ENCODE results near the gene SUSD1. TPM values are rescaled to one million over a fixed set of nuclear protein-coding genes. Genes with fewer than 3 reads are reported as not detected.
A peak's percentile ranks its signal among the peaks of the same experiment; 100 is the strongest.
"Not testable (repeated sequence)": the region's sequence is repeated elsewhere in the genome, so short reads cannot be mapped to it uniquely, and the experiment has no call there.

SUSD1 gene
- total and polyA plus RNA-seq, 10 donors = 4.4 to 26.8 (median 20.2) TPM

DNA sequence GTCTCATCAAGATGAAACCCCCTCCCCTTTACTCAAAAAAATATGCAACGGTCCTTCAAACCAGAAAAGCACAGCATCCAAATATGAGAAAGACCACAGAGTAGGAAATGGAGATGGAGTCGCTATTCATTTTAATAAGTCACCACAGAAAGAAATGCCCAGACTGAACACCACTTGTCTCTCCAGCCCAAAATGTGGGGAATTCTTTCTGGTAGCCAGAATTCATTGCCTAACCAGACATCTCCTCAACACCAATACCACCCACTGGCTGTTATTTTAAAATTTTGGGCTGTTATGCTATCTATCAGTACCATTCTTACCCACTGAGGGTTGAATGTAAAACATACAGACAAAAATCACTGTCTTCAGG lies 100.1 kb downstream of the SUSD1 start:
- WGBS, 5 donors = 21 to 34% (median 29%) methylated on average over 2 of the region's 2 CpGs
- intact Hi-C loops (cut with DNase I; ENCODE audit: low total_unique reads) = loop anchor here (5.0 to 10.0 kb wide), 2 partner anchors 180 to 243 kb away; partner anchors contain the start of gene UGCG
- H3K27ac ChIP-seq = peak overlapping the region in 7 of 8 donors; percentile 46 to 81 (median 80)

GRCh38 chr9:112074250-112075008 lies 100.7 kb downstream of the SUSD1 start:
- H3K9me3 ChIP-seq = no peaks in the 10 kb centered on the region
- H3K36me3 ChIP-seq = peaks cover 0 to 19% (median 0%) of the 10 kb centered on the region in 6 donors
- 44 to 60% (median 53%) methylated on average over 11 of the region's 11 CpGs for WGBS, 5 donors
- H3K27me3 ChIP-seq (replicated peaks in 1 of 7) = no peaks in the 10 kb centered on the region
- intact Hi-C loops (cut with DNase I; ENCODE audit: low total_unique reads) = loop anchor here (5.0 to 10.0 kb wide), 3 partner anchors 180 to 312 kb away; partner anchors contain the start of gene UGCG
- no peak for DNase-seq
- TF ChIP-seq POLR2AphosphoS5 (IDR thresholded peaks at IDR 0.05) (peak in 1 of 3 donors; percentile 64), POLR2A (IDR thresholded peaks at IDR 0.05) (no peak), CTCF (IDR thresholded peaks at IDR 0.05 in 8 of 11, conservative IDR thresholded peaks at IDR 0.05 in 3 of 11) (peak; percentile 62 to 97 (median 84))
- no peak overlapping the region for H3K4me3 ChIP-seq
- H3K27ac ChIP-seq = peak overlapping the region in 7 of 8 donors; percentile 60 to 81 (median 80)
- H3K4me1 ChIP-seq = peaks cover under 1 to 84% (median 54%) of the 10 kb centered on the region in 6 donors

More for the DNA sequence above, 100.1 kb downstream of the SUSD1 start:
- Histone ChIP-seq H3K4me1 (peaks cover 0 to 78% (median 49%) of the 10 kb centered on the region in 6 donors), H3K4me3 (no peak overlapping the region), H3K36me3 (peaks cover 0 to 24% (median 0%) of the 10 kb centered on the region in 6 donors), H3K9me3 (no peaks in the 10 kb centered on the region), H3K27me3 (replicated peaks in 1 of 7) (no peaks in the 10 kb centered on the region)
- TF ChIP-seq CTCF (IDR thresholded peaks at IDR 0.05 in 8 of 11, conservative IDR thresholded peaks at IDR 0.05 in 3 of 11) = peak in 5 of 11 experiments; percentile 4 to 55 (median 22)
- no peak for TF ChIP-seq POLR2AphosphoS5 (IDR thresholded peaks at IDR 0.05)
- no peak for DNase-seq

DNA sequence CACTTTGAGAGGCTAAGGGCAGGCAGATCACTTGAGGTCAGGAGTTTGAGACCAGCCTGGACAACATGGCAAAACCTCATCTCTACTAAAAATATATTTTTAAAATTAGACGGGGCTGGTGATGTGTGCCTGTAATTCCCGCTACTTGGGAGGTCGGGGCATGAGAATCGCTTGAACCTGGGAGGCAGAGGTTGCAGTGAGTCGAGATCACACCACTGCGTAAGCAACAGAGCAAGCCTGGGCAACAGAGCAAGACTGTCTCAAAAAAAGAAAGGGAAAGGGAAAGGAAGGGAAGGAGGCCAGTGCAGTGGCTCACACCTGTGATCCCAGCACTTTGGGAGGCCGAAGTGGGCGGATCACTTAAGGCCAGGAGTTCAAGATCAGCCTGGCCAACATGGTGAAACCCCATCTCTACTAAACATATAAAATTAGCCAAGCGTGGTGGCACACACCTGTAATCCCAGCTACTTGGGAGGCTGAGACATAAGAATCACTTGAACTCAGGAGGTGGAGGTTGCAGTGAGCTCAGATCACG lies 101.4 kb downstream of the SUSD1 start:
- not testable (repeated sequence) for DNase-seq; H3K9me3 ChIP-seq; H3K27me3 ChIP-seq (replicated peaks in 1 of 7); H3K4me3 ChIP-seq
- Histone ChIP-seq H3K36me3 (peaks cover 0 to 18% (median 0%) of the 10 kb centered on the region in 6 donors), H3K4me1 (peaks cover 4 to 85% (median 54%) of the 10 kb centered on the region in 6 donors), H3K27ac (peak overlapping the region in 7 of 8 donors; percentile 52 to 81 (median 80))
- intact Hi-C loops (cut with DNase I; ENCODE audit: low total_unique reads) = loop anchor here (5.0 to 10.0 kb wide), 2 partner anchors 179 to 311 kb away; partner anchors contain the start of gene UGCG
- WGBS, 5 donors = 83 to 91% (median 88%) methylated on average over 10 of the region's 10 CpGs

- H3K4me1 ChIP-seq = peaks cover 4 to 80% (median 47%) of the 10 kb centered on the region in 6 donors
- TF ChIP-seq POLR2AphosphoS5 (IDR thresholded peaks at IDR 0.05) = no peak
- TF ChIP-seq POLR2A (IDR thresholded peaks at IDR 0.05) = no peak
- TF ChIP-seq CTCF (IDR thresholded peaks at IDR 0.05 in 8 of 11, conservative IDR thresholded peaks at IDR 0.05 in 3 of 11) = no peak
- H3K27me3 ChIP-seq (replicated peaks in 1 of 7) = no peaks in the 10 kb centered on the region
- H3K27ac ChIP-seq = peak overlapping the region in 7 of 8 donors; percentile 52 to 81 (median 80)
- H3K4me3 ChIP-seq = no peak overlapping the region
- H3K9me3 ChIP-seq = no peaks in the 10 kb centered on the region
- WGBS, 5 donors = 63 to 77% (median 72%) methylated on average over 9 of the region's 9 CpGs
- peaks cover 0 to 25% (median 0%) of the 10 kb centered on the region in 6 donors for H3K36me3 ChIP-seq
- no peak for DNase-seq
- intact Hi-C loops (cut with DNase I; ENCODE audit: low total_unique reads) = loop anchor here (5.0 to 10.0 kb wide), 2 partner anchors 178 to 311 kb away; partner anchors contain the start of gene UGCG
Observed at GRCh38 chr9:112072721-112073638, 102.1 kb downstream of the SUSD1 start.

Measured in spleen (tissue), 11 donors.